Left cardiac atrium (tissue), 4 donors: ENCODE data around the gene ECSCR. TPM values are rescaled to one million over a fixed set of nuclear protein-coding genes. Genes with fewer than 3 reads are reported as not detected.
"Not testable (repeated sequence)": the region's sequence is repeated elsewhere in the genome, so short reads cannot be mapped to it uniquely, and the experiment has no call there.

Experiments used
- ATAC-seq, 2 donors: fragments of 200-7000 bp; cut with Tn5 transposase; one replicate each; pipeline ENCODE4 v1.9.1; 2020; ENCODE audit warnings: mild to moderate bottlenecking in 2 of 2, moderate library complexity in 2 of 2
- DNase-seq: peaks from one replicate; pipeline ENCODE4 v3.0.0-alpha.2; 2020
- intact Hi-C, 2 donors: fragments of 100-400 bp; cut with DNase I; formaldehyde crosslinking; loops; one replicate each; pipeline versions ENCODE4 v1.14.1 to v1.15.1; 2022 to 2023
- total RNA-seq, 2 donors: library from RNA; stranded (reverse); fragmentation: NEBNext Ultra II Directional; extraction: Animal tissue kit (Norgen Biotek cat#: 25700); gene quantifications; one replicate each; pipeline ENCODE4 v1.2.1, GENCODE V29; 2021
- donor health status: DM: no; HTN: yes; CAD: no.
- donor health status: DM: no; HTN: yes; CAD: no; lungs with severe emphysema.
- donor health status: DM: yes; HTN: yes; CAD: no.
- donor health status: Dilated cardiomyopathy.

ECSCR gene
- total RNA-seq, 2 donors from 2014 or later: 21.6 to 49.8 TPM

DNA sequence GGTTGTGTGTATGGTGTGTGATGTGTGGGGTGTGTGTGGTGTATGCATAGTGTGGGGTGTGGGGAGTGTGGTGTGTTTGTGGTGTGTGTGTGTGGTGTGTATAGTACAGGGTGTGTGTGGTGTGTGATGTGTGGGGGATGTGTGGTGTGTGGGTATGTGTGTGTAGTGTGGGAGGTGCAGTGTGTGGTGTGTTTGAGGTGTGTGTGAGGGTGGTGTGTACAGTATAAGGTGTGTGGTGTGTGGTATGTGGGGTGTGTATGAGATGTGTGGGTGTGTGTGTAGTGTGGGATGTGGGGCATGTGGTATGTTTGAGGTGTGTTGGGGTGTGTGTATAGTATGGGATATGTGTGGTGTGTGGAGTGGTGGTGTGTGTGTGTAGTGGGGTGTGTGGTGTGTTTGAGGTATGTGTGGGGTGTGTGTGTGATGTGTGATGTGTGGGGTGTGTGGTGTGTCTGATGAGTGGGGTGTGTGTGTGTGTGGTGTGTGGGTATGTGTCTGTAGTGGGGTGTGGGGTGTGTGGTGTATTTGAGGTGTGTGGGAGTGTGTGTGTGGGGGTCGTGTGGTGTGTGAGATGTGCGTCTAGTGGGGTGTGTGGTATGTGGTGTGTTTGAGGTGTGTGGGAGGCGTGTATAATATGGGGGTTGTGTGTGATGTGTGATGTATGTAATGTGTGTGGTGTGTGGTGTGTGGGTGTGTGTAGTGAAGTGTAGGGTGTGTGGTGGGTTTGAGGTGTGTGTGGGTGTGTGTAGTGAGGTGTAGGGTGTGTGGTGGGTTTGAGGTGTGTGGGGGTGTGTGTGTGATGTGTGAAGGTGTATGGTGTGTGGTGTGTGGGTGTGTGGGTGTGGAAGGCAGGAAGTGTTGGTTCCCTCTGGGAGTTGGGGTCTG lies 8.6 kb downstream of the ECSCR start:
- no peak for DNase-seq
- intact Hi-C loops: no loop called here
- ATAC-seq: no peak

GRCh38 chr5:139451878-139452660 lies 10.5 kb downstream of the ECSCR start:
- DNase-seq (no peak), ATAC-seq (no peak)
- intact Hi-C loops: no loop called here

- DNase-seq: no peak
- no peak for ATAC-seq
- intact Hi-C loops: no loop called here
These were observed 11.4 kb downstream of the ECSCR start for GRCh38 chr5:139451176-139451575.

- no peak for ATAC-seq
- DNase-seq: no peak
- intact Hi-C loops: no loop called here
These were observed 15.4 kb downstream of the ECSCR start for GRCh38 chr5:139446956-139447779.

DNA sequence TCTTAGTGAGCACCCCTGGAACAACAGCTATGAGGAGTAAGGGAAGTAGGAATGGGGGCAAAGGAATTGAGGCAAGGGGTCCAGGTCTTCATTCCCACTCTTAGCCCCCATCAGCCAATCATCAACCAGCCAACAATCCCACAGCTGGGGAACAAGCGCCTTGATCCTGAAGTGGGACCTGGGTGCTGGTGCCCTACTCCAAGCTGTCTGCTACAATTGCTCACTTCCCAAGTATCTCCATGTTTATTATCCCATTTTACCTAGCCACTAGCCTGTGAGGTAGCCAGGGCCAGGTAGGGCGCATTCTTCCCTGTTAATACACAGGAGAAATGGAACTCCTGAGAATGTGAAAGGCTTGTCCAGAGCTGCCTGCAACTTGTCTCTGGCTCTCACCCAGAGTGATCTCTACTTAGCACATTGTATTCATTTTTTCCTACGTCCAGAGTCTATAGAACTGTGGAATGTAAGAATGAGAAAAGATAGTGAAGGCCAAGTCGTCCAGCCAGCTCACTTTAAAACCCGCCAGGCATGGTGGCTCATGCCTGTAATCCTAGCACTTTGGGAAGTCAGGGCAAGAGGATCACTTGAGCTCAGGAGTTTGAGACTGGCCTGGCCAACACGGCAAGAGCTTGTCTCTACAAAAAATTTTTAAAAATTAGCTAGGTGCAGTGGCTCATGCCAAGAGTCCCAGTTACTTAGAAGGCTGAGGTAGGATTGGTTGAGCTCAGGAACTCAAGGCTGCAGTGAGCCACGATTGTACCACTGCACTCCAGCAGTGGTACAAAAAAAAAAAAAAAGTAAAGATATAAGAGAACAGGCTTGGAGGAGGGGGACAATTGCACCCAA lies 17.0 kb downstream of the ECSCR start:
- intact Hi-C loops: no loop called here
- no peak for ATAC-seq
- DNase-seq: no peak

GRCh38 chr5:139443831-139444453 lies 18.6 kb downstream of the ECSCR start:
- DNase-seq (no peak), ATAC-seq (no peak)
- intact Hi-C loops: no loop called here

- intact Hi-C loops, DNase-seq, ATAC-seq: not testable (repeated sequence)
These were observed 22.1 kb downstream of the ECSCR start for GRCh38 chr5:139440416-139440815.

DNA sequence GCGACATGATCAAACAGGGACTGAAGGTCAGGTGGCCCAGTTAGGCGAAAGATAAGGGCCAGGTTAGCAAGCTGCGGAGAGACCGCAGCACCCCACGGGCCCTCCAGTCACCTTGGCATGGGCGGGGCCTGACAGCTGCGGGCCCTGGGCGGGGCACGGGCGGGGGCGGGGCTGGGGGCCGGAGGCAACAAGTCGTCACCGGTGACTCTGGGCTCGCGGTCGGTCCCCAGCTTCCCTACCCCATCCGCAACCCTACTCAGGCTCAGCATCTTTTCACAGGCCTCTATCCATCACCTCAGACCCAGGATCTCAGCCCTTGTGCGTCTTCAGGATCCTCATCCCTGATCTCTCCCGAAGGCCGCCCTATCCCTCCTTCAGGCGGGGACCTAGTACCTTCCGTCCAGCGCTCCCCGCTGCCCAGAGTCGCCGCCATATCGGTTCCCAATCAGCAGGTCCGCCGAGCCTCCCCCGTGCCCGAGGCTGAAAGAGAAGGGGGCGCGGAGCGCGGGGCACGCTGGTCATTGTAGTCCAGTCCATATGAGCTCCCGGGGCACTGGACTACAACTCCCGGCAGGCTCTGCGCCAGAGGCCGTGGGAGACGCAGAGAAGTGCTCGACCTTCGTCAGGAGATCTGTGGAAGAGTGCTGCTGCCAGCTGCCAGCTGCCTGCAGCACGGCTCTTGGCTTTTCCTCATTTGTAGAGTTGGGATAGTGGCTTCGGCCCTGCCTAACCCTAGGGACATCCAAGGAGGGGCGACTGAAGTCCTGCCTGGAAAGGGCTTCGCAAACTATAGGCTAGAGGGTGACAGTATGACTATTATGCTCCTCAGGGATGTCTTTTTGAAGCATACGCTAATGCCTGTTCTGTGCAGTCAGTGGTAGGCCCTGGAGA lies 23.3 kb downstream of the ECSCR start, which contains the start of gene DNAJC18:
TSS of gene DNAJC18 (minus strand) at position 513 of the 891 bp plus-strand sequence. CDS start at position 433, 80 bp downstream.
- DNase-seq (peak; percentile 96), ATAC-seq (peak; percentile 99)
- intact Hi-C loops: loop anchor here in 1 of 2 donors (5.0 kb wide), 1 partner anchor 78 kb away; no protein-coding TSS in a partner anchor

- ATAC-seq: no peak
- no peak for DNase-seq
- intact Hi-C loops: loop anchor here in 1 of 2 donors (5.0 kb wide), 1 partner anchor 79 kb away; no protein-coding TSS in a partner anchor
These were observed 23.9 kb downstream of the ECSCR start for GRCh38 chr5:139438707-139439012.

DNA sequence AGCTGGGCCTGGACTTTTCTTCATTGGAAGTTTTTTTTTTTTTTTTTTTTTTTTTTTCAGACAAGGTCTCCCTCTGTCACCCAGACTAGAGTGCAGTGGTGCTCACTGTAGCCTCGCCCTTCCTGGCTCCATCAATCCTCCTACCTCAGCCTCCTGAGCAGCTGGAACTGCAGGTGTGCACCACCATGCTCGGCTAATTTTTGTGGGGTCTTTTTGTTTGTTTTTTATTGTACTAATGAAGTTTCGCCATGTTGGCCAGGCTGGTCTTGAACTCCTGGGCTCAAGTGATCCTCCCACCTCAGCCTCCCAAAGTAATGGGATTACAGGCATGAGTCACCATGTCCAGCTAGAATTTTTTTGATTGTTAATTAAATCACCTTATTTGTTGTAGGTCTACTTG lies 26.9 kb downstream of the ECSCR start:
- ATAC-seq (no peak), DNase-seq (no peak)
- intact Hi-C loops: loop anchor here in 1 of 2 donors (5.0 kb wide), 1 partner anchor 82 kb away; no protein-coding TSS in a partner anchor

DNA sequence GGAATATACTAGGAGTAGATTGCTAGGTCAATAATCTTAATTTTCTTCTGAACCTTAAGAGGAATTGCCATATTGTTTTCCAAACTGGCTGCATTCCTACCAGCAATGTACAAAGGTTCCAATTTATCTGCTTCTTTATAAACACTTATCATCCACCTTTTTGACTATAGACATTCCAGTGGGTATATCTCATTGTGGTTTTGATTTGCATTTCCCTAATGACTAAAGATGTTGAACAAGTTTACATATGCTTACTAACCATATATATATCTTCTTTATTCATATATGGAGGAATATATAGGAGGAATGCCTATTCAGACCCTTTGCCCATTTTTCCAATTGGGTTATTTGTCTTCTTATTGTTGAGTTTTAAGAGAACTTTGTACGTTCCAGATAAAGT lies 30.8 kb downstream of the ECSCR start:
- DNase-seq (no peak), ATAC-seq (no peak)
- intact Hi-C loops: no loop called here

DNA sequence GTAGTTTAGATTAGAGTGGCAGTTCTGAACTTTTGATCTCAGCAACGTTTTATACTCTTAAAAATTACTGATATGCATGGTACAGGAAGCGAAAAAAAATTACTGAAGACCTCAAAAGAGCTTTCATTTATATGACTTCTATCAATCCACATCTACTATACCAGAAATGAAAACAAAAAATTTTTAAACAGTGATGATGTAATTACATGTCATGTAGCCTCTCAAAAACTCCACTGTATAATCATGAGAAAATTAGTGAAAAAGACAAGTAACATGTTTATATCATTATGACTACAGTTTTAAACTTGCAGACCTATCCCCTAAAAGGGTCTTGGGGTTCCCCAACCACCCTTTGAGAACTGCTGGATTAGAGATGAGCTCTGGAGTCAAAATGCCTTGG lies 32.5 kb downstream of the ECSCR start:
- intact Hi-C loops: no loop called here

DNA sequence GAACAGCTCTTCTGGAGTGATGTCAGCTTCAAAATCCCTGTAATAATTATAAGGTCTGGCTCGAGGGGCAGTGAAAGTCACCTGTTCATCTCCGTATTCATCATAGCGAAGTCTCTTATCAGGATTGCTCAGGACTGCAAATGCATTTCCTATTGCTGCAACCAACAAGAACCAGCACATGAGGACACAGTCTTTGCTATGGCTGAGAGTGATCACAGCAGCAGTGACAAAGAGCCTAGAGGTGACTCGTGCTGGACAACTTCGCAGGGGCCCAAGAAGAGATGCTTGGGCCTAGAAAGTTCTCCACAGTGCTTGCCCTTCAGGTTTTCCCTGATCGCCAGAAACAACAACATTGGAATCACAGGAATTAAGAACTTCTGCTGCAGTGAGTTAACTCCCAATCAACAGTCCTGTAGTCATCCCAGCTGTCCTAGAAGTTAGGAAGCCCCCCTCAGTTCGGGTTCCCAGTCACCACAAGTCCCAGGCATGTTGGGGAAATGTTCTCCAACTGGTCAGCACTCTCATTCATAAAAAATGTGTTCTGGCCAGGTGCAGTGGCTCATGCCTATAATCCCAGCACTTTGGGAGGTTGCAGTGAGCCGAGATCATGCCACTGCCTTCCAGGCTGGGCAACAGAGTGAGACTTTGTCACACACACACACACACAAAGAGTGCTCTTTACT lies 36.2 kb downstream of the ECSCR start:
- ATAC-seq: peak in 1 of 2 donors; percentile 13
- intact Hi-C loops: loop anchor here in 1 of 2 donors (10.0 kb wide), 2 partner anchors 178 to 348 kb away; no protein-coding TSS in a partner anchor
- no peak for DNase-seq

More for the DNA sequence above, 32.5 kb downstream of the ECSCR start:
- ATAC-seq (no peak), DNase-seq (no peak)

- DNase-seq: no peak
- intact Hi-C loops: loop anchor here in 1 of 2 donors (10.0 kb wide), 2 partner anchors 179 to 349 kb away; no protein-coding TSS in a partner anchor
- ATAC-seq: no peak
These were observed 37.0 kb downstream of the ECSCR start for GRCh38 chr5:139425497-139425896.

- intact Hi-C loops: loop anchor here (2.0 to 10.0 kb wide), 4 partner anchors 90 to 352 kb away; no protein-coding TSS in a partner anchor
- ATAC-seq (peak; percentile 43 to 58), DNase-seq (no peak)
These were observed 40.1 kb downstream of the ECSCR start for GRCh38 chr5:139422307-139422893.
